IPS-18c (cell line): ENCODE results near the gene PLEKHA7.

Experiments used
- H3K4me3 ChIP-seq: 2 replicates; pipeline ENCODE4 v1.7.0; 2013; ENCODE audit warnings: low read depth, mild to moderate bottlenecking, low read length, moderate library complexity; ENCODE audit not compliant: insufficient read depth
- H3K9me3 ChIP-seq: one replicate; pipeline ENCODE4 v1.6.1; 2013; ENCODE audit warnings: mild to moderate bottlenecking, low read length, moderate library complexity; ENCODE audit not compliant: control insufficient read depth, insufficient read depth

Gene PLEKHA7

DNA sequence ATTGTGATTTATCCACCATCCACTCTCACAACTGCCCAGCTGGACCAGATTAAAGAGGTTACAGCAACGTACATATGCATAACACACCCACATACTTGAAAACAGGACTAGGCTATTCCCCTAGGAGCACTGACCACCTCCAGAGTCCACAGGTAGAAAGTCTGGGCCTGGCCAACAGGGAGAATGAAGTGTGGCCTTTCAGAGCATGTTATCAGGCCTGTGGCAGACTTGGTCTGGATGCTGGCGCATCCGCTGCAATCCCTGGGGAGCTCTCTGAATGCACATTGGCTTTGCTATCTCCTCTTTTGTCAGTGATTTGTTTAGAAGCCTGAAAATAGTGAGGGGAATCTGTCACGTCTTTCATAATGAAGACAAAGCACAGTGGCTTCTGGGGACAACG lies 189.1 kb downstream of the PLEKHA7 start:
- no peak overlapping the region for H3K4me3 ChIP-seq
- no peaks in the 10 kb centered on the region for H3K9me3 ChIP-seq

DNA sequence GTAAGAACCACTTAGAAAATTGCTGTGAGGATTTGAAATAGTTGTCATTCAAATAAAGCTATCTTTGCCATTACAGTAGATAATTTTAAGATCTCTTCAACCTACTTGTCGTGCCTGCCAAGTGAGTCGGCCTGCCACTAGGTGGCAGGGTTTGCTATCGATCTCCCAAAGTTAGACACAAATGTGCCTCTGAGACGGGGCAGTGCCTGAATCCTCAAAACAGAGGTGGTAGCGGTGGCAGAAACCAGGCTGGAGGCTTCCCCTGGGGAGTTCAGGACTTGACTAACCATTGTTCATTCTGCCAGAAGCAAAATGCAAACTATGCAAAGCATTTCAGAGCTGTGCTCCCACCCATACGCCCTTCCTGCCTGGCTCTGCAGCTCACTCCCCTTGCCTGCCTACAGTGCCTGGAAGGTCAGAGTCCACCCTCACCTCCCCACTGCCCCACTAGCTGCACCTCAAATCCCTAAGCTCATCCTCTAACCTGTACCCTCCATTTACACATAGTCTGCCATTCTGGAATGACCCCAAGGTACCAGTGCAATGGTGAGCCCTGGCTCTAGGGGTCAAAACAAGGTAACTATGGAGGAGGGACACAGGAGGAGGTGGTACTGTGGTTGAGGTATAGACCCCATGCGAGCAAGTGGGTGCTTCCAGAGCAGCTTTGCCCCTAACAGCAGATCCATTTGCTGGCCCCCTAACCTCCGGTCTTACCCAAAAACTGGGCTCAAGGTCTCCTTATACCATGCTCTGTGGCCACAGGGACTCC lies 193.7 kb downstream of the PLEKHA7 start:
- Histone ChIP-seq H3K9me3 (no peaks in the 10 kb centered on the region), H3K4me3 (no peak overlapping the region)

DNA sequence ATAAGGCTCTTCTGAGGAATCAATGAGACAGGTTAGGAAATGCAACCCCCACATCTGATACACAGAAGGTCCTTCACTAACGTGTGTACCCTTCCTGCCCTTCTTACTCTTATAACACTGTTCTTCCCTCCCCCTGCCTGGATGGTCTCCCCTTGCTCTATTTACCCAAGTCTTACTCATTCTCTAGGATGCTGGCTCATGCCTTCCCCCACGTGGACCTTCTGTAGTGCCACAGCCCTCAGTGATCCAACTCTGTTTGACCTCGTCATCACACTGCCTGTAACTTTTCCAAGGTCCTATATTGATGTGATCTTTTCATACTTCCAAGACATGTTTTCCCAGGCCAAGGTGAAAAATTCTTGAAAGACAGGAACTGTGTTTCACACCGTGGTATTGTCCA lies 195.9 kb downstream of the PLEKHA7 start:
- Histone ChIP-seq H3K9me3 (no peaks in the 10 kb centered on the region), H3K4me3 (no peak overlapping the region)

DNA sequence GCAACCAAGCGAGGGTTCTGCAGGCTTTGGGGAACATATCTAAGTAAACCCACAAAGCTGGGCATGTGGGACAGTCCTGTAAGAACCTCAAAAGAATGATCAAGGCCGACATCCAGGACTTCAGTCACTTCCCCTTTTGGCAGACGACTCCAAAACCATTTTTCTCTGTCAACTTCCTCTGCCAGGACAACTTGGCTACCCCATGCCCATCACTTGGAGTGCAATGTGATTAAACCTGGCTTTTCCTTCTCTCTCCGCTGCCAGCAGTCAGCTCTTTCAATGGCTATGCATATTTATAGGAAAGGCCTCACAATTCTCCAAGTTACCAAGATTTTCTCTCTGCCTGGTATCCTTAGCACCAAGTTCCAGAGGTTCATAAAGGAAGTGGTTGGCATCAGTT lies 196.9 kb downstream of the PLEKHA7 start:
- no peak overlapping the region for H3K4me3 ChIP-seq
- no peaks in the 10 kb centered on the region for H3K9me3 ChIP-seq

DNA sequence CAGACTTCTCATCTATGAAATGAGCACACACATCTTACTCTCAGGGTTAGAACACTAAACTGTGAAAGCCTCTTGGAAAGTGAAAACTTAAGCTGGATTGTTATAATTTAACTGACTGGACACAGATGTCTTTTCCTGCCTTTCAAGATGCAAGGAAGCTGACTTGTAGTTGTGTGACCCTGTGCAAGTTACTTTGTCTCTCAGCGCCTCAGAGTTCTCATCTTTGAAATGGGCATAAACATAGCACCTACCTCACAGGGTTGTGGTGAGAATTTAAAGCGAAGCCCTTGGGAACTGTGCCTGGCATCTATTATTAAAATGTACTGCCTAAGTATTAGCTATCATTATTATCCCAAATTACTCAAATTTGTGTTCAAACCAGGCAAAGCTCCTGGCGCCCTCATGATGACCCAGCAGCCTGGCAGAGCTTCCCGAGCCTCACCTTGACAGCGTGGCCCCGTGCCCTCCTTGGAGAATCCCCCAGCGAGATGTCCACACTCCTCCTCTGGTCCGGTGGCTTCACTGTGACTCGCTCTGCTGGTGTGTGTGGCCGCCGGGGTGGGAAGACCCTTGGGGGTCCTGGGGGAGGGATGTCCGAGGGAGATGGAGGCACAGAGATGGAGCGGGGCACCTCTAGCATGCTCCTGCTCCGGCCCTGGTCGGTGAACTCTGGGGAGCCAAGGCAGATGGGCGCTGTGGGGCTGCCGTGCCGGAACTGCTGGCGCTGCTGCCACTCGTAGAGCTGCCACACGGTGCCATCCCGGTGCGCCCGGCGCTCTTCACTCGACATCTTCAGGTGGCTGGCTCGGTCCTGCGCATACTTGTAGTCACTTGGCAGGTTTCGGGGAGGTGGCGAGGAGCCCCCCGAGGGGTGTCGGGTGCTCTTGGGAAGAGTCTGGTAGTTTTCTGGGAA lies 197.6 kb downstream of the PLEKHA7 start:
- no peak overlapping the region for H3K4me3 ChIP-seq
- H3K9me3 ChIP-seq: no peaks in the 10 kb centered on the region

DNA sequence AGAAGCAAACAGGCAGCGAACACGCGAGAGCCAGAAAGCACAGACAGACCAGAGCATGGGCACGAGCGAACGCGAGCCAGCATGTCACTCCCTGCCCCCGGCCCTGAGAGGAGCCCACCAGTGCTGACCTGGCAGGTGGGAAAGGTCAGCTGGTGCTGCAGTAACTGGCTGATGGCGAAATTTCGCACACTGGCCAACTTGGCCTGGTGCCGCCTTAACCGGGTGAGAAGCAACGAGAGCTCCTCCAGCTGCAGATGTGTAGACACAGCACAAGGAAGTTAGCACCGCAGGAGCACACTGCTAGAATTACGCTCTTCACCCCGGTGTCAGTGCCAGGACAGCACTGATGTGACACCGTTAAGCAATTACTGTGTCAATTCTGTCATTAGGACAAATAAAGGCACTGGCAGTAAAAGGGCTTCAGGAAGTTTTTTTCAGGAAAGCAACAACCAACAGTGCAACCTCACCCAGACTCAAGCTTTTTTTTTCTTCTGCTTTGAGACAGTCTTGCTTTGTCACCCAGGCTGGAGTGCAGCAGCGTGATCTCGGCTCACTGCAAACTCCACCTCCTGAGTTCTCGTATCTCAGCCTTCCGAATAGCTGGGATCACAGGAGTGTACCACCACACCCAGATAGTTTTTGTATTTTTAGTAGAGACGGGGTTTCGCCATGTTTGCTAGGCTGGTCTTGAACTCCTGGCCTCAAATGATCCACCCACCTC lies 199.0 kb downstream of the PLEKHA7 start:
- H3K9me3 ChIP-seq: no peaks in the 10 kb centered on the region
- no peak overlapping the region for H3K4me3 ChIP-seq

DNA sequence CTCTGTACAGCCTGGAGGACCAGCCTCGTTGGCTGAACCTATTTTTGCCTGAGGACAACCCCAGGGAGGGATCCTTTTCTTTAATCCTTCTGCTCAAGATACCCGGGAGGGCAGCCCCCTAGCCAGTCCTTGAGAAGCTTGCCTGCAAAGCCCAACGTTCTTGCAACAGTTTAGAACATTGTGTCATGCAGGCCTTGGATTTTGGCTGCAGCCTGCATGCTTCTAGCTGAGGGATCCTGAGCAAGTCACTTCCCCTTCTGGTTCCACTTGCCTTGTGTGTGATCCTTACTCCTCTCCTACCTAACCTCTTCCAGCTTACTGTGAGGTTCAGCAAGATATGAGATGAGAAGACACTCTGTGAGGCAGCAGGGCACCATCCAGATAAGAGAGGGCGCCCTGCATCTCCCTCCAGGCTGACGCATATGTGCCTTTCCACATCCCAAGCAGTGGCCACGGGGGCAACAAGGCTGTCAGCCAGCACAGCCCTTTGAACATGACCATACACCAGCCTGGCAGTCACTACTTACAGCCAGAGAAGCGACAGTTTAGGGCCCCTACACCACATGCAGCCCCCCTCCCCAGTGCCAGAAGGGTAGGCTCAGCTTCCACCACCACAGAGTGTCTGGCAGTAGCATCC lies 199.7 kb downstream of the PLEKHA7 start:
- Histone ChIP-seq H3K9me3 (no peaks in the 10 kb centered on the region), H3K4me3 (no peak overlapping the region)

DNA sequence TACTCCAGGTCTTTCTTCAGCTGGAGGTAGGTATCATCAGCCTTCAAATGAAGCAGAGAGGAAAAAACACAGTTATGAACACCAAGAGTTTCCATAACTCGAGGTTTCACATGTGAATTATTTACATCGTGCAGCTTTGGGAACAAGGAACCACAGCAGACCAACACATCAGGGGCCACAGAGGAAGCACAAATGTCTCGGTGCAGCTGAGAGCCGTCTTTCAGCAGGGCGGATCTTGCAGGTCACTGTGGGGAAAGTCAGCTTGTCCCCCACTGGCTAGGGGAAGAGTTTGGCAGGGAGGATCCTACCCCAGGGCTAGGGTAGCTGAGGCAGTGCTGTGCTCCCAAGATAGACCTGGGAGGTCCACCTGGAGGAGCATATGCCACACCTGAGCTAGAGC lies 201.1 kb downstream of the PLEKHA7 start:
- H3K4me3 ChIP-seq: no peak overlapping the region
- H3K9me3 ChIP-seq: no peaks in the 10 kb centered on the region

DNA sequence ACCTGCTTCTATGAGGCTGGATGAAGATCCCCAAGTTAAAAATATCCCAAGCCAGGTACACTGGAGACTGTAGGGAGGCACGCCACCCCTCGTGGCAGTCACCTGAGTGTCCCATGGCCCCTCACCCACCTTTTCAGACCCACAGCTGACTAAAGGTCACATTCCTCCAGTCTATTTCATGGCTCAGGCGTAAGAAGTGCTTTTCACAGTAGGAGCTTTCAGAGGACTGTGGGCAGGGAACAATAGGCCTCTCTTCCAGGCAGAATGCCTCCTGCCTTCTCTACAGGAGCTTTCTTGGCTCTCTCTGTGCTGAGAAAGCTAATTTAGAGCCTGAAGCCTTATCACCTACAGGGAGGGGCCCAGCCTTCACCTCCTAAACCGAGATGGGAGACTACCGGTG lies 201.9 kb downstream of the PLEKHA7 start:
- Histone ChIP-seq H3K9me3 (no peaks in the 10 kb centered on the region), H3K4me3 (no peak overlapping the region)

DNA sequence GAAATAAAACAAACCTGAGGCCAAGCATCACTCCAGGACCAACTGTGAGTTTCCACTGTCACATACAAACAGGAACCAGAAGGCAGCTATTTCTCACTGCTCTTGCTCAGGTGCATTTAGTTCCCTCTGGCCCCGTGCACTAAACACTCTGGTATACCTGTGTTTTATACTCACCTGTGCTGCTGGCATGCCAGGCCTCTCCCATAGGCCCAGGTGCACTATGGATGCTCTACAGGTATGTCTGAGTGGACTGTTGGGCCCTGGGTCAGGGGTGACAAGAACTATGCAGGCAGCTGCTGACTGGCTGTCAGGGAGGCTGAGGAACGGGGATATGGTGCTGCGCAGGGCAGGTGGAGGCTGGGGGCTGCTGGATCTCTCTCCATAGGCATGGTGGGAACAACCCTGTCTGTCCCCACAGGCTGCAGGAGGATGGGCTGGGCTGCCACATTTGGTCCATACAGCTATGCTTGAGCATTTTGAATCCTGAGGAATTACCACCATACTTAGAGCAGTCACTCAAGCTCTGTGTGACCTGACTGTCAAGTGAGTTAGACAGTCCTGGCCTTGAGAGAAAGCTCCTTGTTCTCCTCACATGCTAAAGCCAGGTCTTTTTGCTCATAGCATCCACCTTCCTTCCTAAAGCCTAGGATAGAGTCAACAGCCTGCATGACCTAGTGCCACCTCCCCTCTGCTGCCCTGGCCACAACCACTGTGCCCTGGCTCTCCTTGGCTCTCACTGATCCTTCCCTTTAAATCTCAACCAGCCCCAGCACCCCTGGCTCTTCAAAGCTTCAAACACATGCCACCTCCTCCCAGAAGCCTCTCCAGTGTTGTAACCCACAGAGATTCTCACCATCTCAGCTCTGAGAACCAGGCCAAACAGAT lies 202.8 kb downstream of the PLEKHA7 start:
- no peaks in the 10 kb centered on the region for H3K9me3 ChIP-seq
- H3K4me3 ChIP-seq: no peak overlapping the region

DNA sequence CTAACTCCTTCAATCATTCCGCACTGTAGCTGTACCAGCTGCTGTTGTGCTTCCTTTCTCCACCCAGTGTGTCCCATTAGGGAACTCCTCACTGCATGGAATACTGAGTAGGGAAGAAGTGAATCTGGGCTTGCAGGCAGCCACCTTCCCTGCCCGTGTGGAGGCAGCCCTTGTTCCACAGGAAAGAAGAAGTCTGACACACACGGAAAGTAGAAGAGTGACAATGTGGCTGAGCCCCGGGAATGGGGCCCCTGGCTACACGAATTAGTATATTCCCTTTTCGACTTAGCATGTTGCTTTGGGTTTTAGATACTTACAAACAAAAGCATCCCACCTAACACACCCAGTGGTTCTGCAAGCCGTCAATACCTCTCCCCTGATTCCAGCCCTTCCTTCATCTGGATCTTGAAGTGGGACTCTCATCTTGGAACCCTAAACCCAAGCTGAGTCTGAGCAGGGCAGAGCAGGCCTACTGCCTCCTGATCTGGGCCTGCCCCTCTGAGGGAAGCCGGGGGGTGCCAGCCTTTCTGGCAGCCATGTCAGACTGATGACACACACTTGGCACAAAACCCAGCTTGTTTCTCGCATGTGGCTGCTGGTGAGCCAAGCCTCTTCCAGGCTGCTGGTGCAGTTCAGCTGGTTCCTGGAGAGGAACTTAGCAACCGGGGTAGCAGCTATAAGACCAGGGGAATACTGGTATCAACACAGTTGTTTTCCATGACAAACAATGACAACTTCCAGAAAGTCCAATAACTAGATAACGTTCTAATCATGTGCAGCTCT lies 204.1 kb downstream of the PLEKHA7 start:
- no peak overlapping the region for H3K4me3 ChIP-seq
- H3K9me3 ChIP-seq: no peaks in the 10 kb centered on the region

DNA sequence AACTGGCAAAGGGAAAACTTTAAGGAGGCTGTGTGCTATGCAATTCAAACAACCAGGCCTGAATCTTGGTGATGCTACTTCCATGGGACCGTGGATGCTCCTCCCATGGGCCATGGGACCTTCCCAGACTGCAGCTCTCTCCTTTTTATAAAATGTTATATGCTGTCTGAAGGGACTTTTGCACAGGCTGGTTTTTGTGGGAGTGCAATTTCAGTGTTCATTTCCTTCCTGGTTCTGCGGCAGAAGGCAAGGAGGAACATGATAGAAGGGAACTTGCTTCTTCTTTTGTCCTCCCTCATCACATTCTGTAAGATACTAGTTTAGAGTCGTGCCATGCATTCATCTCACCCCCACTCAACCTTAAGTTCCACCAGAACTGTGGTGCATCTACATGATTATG lies 206.9 kb downstream of the PLEKHA7 start:
- Histone ChIP-seq H3K4me3 (no peak overlapping the region), H3K9me3 (no peaks in the 10 kb centered on the region)

DNA sequence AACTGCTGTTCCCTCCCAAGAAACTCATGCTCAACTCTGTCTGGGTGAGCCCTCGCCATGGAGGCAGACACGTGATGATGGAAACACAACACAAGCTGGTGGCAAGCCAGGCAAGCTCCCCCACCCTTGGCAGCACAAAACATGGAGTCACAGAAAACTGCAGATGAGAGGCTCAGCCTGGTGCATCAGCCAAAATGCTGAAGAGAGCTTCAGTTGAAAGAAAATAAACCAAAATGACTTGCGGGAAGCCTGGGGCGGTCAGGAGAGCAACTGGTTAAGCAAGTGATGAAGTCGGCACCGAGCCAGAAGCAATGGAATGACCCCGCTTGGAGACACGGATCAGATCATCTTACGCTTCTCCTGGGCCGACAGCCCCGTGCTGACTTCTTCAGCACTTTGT lies 207.4 kb downstream of the PLEKHA7 start:
- H3K4me3 ChIP-seq: no peak overlapping the region

DNA sequence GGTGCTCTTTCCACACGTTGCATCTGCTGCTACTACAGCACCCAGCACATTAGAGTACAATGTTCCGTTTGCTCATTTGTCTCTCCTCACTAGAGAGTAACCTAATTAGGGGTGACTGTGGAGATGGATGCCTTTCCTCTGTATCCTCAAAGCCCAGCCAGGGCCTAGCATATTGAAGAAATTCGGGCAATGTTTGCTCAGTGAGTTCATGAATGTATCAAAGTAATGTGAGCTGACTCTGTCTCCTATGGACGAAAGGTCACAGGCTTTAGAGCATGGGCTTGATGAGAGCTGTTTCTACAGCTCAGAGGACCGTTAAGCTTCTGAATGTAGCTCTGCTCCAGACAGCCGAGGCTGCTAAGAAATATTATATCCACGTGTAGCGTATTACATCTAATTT lies 208.3 kb downstream of the PLEKHA7 start:
- no peaks in the 10 kb centered on the region for H3K9me3 ChIP-seq
- no peak overlapping the region for H3K4me3 ChIP-seq

More for the DNA sequence above, 207.4 kb downstream of the PLEKHA7 start:
- no peaks in the 10 kb centered on the region for H3K9me3 ChIP-seq

DNA sequence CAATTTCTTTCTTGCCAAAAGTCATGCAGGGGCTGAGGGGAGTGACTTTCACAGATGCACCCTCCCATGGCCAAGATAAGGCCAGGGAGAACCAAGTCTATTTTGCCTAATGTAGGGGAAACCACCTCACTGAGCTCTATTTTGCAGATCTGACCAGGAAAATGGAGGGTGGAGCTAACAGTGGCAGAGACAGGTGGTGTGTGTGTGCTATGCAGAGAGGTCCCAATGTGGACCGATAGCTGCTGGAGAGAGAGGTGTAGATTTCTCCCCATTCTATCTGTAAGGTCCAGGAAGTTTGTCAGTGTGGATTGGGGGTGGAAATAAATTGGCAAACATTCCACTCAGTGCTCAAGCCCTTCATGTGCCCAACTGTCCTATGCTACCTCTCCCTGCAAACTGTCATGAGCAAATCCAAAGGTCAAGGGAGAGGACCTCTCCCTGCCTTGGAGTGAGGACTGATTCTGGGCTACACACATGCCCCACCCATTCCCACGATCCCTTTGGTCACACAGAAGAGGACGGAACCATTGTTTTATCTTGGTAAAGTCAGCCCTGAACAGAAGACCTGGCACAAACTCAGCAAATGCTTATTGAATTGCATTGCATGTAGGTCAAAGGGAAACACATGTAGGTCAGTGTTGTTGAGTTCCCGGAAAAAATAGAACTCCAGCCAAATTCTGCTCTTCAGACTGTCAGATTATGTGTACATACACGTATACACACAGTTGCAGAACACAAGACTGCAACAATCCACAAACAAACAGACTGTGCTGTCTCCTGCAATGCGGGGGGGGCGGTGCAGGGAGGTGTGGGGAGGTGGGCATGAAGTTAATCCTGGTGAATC lies 209.9 kb downstream of the PLEKHA7 start:
- Histone ChIP-seq H3K9me3 (no peaks in the 10 kb centered on the region), H3K4me3 (no peak overlapping the region)
